Uterus (tissue), 2 donors: ENCODE results near the gene ZNF777.
"Not testable (repeated sequence)": the region's sequence is repeated elsewhere in the genome, so short reads cannot be mapped to it uniquely, and the experiment has no call there.

ENCODE experiments used
- POLR2A ChIP-seq, 2 donors: fragments of 450-650 bp; IDR thresholded peaks; one replicate each; pipeline ENCODE4 v1.6.1; 2016; ENCODE audit warnings: antibody characterized with exemption in 2 of 2, mild to moderate bottlenecking in 1 of 2, moderate library complexity in 1 of 2
- TF ChIP-seq, protein P1 (sequence below), 4 experiments: fragments of 200-600 bp in 2 of 4; fragments of 450-650 bp in 2 of 4; sonication (generic) in 2 of 4; IDR thresholded peaks; one replicate each; pipeline ENCODE4 v1.5.1; 2016 to 2019; ENCODE audit warnings: antibody characterized with exemption in 4 of 4, mild to moderate bottlenecking in 2 of 4, moderate library complexity in 1 of 4

DNA sequence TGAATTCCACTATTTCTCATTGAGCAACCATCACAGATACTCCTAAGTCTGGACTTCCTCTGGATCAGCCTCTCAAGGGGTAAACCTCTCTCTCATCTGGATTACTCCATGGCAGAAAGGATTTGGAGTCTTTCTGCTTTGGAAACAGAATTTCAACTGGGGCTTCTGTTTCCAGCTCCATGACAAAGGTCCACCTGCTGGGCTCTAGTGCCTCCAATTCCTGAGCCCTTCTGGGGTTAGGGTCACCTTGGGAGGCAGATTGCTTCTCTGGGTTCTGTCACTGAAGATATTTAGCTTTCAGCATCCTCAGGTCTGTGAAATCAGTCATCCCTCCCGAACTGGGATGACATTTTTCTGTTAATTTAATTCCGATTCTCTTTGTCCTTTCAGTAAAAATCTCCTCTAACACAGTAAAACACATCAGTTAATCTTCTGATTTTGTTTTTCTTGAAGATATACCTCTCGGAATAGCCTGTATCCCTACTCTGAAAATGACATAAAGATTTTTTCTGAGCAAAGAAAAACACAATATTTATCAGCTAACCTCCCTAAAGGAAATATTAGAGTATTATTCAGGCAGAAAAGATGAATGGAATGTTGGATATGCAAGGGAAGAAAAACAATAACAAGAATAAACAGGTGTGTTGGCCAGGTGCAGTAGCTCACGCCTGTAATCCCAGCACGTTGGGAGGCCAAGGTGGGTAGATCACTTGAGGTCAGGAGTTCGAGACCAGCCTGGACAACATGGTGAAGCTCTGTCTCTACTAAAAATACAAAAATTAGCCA is 72.1 kb downstream of the ZNF777 start:
- TF ChIP-seq, protein P1, sequence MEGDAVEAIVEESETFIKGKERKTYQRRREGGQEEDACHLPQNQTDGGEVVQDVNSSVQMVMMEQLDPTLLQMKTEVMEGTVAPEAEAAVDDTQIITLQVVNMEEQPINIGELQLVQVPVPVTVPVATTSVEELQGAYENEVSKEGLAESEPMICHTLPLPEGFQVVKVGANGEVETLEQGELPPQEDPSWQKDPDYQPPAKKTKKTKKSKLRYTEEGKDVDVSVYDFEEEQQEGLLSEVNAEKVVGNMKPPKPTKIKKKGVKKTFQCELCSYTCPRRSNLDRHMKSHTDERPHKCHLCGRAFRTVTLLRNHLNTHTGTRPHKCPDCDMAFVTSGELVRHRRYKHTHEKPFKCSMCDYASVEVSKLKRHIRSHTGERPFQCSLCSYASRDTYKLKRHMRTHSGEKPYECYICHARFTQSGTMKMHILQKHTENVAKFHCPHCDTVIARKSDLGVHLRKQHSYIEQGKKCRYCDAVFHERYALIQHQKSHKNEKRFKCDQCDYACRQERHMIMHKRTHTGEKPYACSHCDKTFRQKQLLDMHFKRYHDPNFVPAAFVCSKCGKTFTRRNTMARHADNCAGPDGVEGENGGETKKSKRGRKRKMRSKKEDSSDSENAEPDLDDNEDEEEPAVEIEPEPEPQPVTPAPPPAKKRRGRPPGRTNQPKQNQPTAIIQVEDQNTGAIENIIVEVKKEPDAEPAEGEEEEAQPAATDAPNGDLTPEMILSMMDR (IDR thresholded peaks at IDR 0.05) = not testable (repeated sequence)
- not testable (repeated sequence) for TF ChIP-seq POLR2A (IDR thresholded peaks at IDR 0.05)
